ENCODE results near the gene PFKM. TPM values are rescaled to one million over a fixed set of nuclear protein-coding genes. Genes with fewer than 3 reads are reported as not detected.
A peak's percentile ranks its signal among the peaks of the same experiment; 100 is the strongest.

The PFKM gene
- total RNA-seq, 1 donor from 2014 or later: 132 TPM

DNA sequence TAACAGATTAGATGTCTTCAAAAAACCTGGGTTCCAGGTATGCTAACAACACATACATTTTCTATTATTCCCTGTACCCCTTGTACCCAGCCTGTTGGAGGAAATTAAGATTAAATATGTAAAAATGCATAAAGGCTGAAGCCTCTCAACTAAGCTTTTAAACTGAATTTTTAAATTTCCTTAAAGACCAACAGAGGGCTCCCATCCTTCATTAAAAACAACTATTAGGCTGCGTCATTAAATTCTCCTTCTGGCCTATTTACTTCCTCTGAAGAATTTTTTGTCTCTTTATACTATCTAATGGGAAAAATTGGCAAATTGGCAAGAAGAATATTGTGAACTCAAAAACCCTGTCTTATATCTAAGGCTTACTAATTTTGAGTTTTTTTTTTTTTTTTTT is 35.1 kb upstream of the PFKM start:
- Mint-ChIP-seq H3K36me3 (ENCODE audit: low read depth) (peaks cover 6% of the 10 kb centered on the region), H3K9me3 (no peaks in the 10 kb centered on the region), H3K4me3 (no peak overlapping the region), H3K27ac (ENCODE audit: unreplicated experiment) (no peak overlapping the region), H3K27me3 (ENCODE audit: low read depth) (no peaks in the 10 kb centered on the region), H3K4me1 (no peaks in the 10 kb centered on the region)
- TF ChIP-seq, protein P1, sequence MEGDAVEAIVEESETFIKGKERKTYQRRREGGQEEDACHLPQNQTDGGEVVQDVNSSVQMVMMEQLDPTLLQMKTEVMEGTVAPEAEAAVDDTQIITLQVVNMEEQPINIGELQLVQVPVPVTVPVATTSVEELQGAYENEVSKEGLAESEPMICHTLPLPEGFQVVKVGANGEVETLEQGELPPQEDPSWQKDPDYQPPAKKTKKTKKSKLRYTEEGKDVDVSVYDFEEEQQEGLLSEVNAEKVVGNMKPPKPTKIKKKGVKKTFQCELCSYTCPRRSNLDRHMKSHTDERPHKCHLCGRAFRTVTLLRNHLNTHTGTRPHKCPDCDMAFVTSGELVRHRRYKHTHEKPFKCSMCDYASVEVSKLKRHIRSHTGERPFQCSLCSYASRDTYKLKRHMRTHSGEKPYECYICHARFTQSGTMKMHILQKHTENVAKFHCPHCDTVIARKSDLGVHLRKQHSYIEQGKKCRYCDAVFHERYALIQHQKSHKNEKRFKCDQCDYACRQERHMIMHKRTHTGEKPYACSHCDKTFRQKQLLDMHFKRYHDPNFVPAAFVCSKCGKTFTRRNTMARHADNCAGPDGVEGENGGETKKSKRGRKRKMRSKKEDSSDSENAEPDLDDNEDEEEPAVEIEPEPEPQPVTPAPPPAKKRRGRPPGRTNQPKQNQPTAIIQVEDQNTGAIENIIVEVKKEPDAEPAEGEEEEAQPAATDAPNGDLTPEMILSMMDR (conservative IDR thresholded peaks at IDR 0.05): peak; percentile 60
- no peak for DNase-seq (ENCODE audit: low read depth, low spot score)

DNA sequence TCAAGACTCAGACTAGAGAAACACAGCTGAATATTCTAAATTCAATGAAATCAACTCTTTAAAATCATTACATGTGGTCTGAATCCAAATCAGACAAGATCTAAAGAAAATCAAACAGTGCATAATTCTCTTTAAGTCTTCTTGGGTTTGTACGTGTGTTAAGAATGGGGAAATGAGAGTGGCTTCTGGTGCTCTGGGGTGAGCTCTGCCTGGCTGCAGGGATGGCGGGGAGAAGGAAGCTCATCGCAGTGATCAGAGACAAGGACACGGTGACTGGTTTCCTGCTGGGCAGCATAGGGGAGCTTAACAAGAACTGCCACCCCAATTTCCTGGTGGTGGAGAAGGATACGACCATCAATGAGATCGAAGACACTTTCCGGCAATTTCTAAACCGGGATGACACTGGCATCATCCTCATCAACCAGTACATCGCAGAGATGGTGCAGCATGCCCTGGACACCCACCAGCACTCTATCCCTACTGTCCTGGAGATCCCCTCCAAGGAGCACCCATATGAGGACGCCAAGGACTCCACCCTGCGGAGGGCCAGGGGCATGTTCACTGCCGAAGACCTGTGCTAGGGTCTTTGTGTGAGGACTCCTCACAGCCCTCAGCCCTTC is 34.2 kb upstream of the PFKM start:
- Mint-ChIP-seq H3K4me3 (no peak overlapping the region), H3K36me3 (ENCODE audit: low read depth) (peaks cover 6% of the 10 kb centered on the region), H3K4me1 (no peaks in the 10 kb centered on the region), H3K27ac (ENCODE audit: unreplicated experiment) (no peak overlapping the region), H3K27me3 (ENCODE audit: low read depth) (no peaks in the 10 kb centered on the region), H3K9me3 (no peaks in the 10 kb centered on the region)
- DNase-seq (ENCODE audit: low read depth, low spot score): no peak
- TF ChIP-seq, protein P1 (conservative IDR thresholded peaks at IDR 0.05): no peak

DNA sequence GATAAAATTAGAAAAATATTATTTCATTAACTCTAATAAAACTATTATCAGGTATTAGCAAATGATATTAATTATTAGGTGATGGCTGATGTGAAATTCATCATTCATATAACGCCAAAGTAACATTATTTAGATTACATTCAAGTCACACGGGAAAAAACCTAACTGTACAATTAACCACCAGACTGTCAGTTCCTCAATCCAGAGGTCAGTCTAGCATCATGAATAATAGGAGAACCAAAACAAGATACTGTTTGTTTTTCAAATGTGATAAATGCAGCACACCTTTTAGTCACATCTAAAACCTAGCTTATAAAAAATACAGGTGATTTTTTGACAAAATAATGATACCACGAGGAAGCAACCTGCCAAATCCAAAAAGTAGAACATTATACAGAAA is 32.8 kb upstream of the PFKM start:
- Mint-ChIP-seq H3K4me1 (no peaks in the 10 kb centered on the region), H3K9me3 (no peaks in the 10 kb centered on the region), H3K4me3 (no peak overlapping the region), H3K36me3 (ENCODE audit: low read depth) (peaks cover 9% of the 10 kb centered on the region), H3K27ac (ENCODE audit: unreplicated experiment) (no peak overlapping the region), H3K27me3 (ENCODE audit: low read depth) (no peaks in the 10 kb centered on the region)
- TF ChIP-seq, protein P1 (conservative IDR thresholded peaks at IDR 0.05): no peak
- DNase-seq (ENCODE audit: low read depth, low spot score): no peak

DNA sequence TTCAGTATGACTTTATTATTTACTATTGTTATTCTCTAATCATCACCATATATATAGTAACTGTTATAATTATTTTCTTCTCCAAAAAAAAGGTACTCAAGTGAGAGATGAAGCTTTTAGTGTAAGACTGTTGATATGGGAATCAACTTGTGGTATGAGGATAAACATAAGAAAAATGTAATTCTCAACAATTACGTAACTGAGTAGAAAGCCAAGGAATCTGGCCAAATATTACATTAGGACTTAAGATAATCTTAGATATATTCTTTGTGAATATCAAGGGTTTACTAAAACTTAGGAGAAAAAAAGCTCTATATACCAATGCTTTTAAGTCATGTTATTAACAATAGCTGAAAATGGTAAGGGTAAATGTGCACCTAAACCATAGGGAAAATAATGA is 26.6 kb upstream of the PFKM start:
- no peak for DNase-seq (ENCODE audit: low read depth, low spot score)
- Mint-ChIP-seq H3K27ac (ENCODE audit: unreplicated experiment) (no peak overlapping the region), H3K9me3 (no peaks in the 10 kb centered on the region), H3K27me3 (ENCODE audit: low read depth) (no peaks in the 10 kb centered on the region), H3K4me3 (no peak overlapping the region), H3K4me1 (no peaks in the 10 kb centered on the region), H3K36me3 (ENCODE audit: low read depth) (peaks cover 3% of the 10 kb centered on the region)
- TF ChIP-seq, protein P1 (conservative IDR thresholded peaks at IDR 0.05): no peak

DNA sequence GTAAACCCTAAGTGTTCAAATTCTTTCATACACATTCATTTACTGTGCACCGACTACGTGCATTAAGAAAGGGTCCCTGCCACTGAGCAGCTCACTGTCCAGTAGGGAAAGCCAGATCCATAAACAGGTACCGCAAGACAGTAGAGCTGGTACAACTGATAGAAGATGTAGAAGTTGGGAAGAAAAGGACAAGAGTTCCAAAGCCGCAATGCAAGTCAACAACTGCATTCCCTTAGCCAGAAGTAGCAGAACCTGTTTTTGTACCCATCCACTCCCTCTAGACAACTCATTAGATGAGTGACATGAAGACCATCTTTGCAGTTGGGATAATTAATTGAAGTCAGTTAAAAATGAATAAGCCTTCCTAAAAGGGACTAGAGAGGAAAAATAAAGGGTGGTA is 14.6 kb upstream of the PFKM start:
- no peaks in the 10 kb centered on the region for H3K36me3 Mint-ChIP-seq (ENCODE audit: low read depth)
- peak overlapping the region; percentile 95 for H3K4me3 Mint-ChIP-seq
- H3K9me3 Mint-ChIP-seq: no peaks in the 10 kb centered on the region
- H3K27me3 Mint-ChIP-seq (ENCODE audit: low read depth): peaks cover 4% of the 10 kb centered on the region
- TF ChIP-seq, protein P1 (conservative IDR thresholded peaks at IDR 0.05): no peak
- H3K27ac Mint-ChIP-seq (ENCODE audit: unreplicated experiment): no peak overlapping the region
- peaks cover 30% of the 10 kb centered on the region for H3K4me1 Mint-ChIP-seq
- no peak for DNase-seq (ENCODE audit: low read depth, low spot score)

Data from neural crest cell (in vitro differentiated cells).